ENCODE measurements around the gene OR6C68.
"Not testable (repeated sequence)": the region's sequence is repeated elsewhere in the genome, so short reads cannot be mapped to it uniquely, and the experiment has no call there.

DNA sequence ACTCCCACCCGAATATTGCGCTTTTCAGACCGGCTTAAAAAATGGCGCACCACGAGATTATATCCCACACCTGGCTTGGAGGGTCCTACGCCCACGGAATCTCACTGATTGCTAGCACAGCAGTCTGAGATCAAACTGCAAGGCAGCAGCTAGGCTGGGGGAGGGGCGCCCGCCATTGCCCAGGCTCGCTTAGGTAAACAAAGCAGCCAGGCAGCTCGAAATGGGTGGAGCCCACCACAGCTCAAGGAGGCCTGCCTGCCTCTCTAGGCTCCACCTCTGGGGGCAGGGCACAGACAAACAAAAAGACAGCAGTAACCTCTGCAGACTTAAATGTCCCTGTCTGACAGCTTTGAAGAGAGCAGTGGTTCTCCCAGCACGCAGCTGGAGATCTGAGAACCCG is 7.9 kb upstream of the OR6C68 start:
- TF ChIP-seq, protein P1, sequence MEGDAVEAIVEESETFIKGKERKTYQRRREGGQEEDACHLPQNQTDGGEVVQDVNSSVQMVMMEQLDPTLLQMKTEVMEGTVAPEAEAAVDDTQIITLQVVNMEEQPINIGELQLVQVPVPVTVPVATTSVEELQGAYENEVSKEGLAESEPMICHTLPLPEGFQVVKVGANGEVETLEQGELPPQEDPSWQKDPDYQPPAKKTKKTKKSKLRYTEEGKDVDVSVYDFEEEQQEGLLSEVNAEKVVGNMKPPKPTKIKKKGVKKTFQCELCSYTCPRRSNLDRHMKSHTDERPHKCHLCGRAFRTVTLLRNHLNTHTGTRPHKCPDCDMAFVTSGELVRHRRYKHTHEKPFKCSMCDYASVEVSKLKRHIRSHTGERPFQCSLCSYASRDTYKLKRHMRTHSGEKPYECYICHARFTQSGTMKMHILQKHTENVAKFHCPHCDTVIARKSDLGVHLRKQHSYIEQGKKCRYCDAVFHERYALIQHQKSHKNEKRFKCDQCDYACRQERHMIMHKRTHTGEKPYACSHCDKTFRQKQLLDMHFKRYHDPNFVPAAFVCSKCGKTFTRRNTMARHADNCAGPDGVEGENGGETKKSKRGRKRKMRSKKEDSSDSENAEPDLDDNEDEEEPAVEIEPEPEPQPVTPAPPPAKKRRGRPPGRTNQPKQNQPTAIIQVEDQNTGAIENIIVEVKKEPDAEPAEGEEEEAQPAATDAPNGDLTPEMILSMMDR (IDR thresholded peaks at IDR 0.05; ENCODE audit: insufficient read depth, low read length, poor library complexity, severe bottlenecking), result not testable (repeated sequence)
- not testable (repeated sequence) for TF ChIP-seq EZH2phosphoT487 (conservative IDR thresholded peaks at IDR 0.05; ENCODE audit: low read length)

Measured in SU-DHL-6 (cell line).